Astrocyte of the hippocampus (primary cell): Measurements from ENCODE around the gene CHRD.

Experiments
- DNase-seq: peaks from one replicate; pipeline ENCODE4 v3.0.0; 2011; ENCODE audit warnings: low read depth, low spot score

Gene CHRD

GRCh38 chr3:184346480-184347190 lies 33.2 kb upstream of the CHRD start:
- no peak for DNase-seq

- DNase-seq: no peak
These were observed 32.4 kb upstream of the CHRD start for GRCh38 chr3:184347321-184348056.

- DNase-seq: no peak
These were observed 31.8 kb upstream of the CHRD start for GRCh38 chr3:184348057-184348382.

GRCh38 chr3:184349563-184350470 lies 30.0 kb upstream of the CHRD start:
- no peak for DNase-seq

DNA sequence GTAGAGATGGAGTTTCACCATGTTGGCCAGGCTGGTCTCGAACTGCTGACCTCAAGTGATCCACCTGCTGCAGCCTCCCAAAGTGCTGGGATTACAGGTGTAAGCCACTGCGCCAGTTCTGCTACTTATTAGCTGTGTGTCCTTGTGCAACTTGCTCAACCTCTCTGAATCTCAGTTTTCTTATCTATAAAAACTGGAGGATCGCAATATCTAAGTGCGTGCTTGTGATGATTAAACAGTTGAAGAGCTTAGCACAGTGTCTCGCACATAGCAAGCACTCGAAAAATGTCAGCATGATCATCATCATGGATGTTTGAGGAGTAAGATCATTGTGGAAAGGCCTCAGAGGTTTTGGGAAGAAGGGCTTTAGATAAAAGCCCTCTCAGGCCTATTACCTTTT lies 29.2 kb upstream of the CHRD start:
- no peak for DNase-seq

- DNase-seq: no peak
These were observed 28.2 kb upstream of the CHRD start for GRCh38 chr3:184351511-184352148.

- no peak for DNase-seq
These were observed 27.6 kb upstream of the CHRD start for GRCh38 chr3:184352149-184352785.

DNA sequence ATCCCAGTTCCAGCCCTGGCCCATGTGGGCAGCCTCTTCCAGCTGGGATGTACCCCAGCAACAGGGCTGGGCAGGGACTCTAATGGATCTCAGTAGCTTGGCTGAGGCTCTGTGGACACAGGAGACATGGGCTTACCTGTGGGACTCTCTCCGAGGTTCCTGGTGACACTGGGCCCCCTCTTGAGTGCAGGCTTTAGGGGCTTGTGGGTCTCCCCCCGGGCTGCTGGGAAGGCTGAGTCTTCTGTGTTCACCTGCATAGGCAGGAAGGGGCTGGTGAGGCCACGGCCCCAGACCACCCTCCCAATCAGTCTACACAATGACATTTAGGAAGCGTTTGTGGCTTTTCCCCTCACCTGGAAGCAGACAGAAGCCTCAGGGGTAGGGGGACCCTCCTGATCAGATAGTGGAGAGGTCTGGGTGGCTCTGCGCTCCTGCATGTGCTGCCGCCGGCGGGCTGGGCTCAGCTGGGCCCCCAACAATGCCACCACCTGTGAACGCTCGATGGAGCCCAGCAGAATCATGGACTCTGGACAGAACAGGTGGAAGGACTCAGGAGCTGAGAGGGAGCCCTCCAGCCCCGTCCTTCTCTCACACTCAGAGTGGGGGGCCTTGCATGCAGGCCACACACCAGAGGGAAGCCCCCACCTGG lies 26.8 kb upstream of the CHRD start:
- no peak for DNase-seq

DNA sequence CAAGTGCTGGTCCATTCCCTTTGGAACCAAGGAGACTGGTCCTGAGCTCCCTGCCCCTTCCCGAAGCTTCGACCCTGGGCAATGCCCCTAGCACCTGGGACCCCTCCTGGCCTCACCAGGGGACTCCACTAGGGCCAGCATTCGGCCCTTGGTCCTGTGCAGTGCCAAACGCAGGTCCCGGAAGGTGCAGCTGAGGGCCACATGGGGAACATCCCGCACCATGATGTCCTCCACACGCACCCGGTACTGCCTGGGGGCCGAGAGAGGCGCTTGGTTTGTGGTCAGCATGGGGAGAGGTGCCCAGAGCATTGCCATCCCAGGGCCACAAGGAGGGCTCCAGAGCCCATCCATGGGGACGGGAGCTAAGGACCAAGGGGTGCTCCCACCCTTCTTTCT lies 26.3 kb upstream of the CHRD start:
- no peak for DNase-seq

- DNase-seq: peak; percentile 69
These were observed 25.6 kb upstream of the CHRD start for GRCh38 chr3:184354121-184354728.

- DNase-seq: no peak
These were observed 25.1 kb upstream of the CHRD start for GRCh38 chr3:184354754-184355153.

GRCh38 chr3:184355261-184356040 lies 24.4 kb upstream of the CHRD start:
- DNase-seq: no peak

- DNase-seq: no peak
These were observed 22.4 kb upstream of the CHRD start for GRCh38 chr3:184357248-184358123.

GRCh38 chr3:184358124-184358767 lies 21.6 kb upstream of the CHRD start:
- no peak for DNase-seq

GRCh38 chr3:184358921-184359350 lies 20.9 kb upstream of the CHRD start:
- no peak for DNase-seq

GRCh38 chr3:184359610-184360009 lies 20.2 kb upstream of the CHRD start:
- no peak for DNase-seq

GRCh38 chr3:184360070-184360928 lies 19.6 kb upstream of the CHRD start:
- no peak for DNase-seq
